Pons (tissue), 1 donor: ENCODE measurements around the gene CYCS.
"Not testable (repeated sequence)": the region's sequence is repeated elsewhere in the genome, so short reads cannot be mapped to it uniquely, and the experiment has no call there.

Experiments used
- DNase-seq: peaks from one replicate; pipeline ENCODE4 v3.0.0-alpha.2; 2016; ENCODE audit warnings: low spot score

The CYCS gene

GRCh38 chr7:25118048-25118753 lies 6.9 kb downstream of the CYCS start:
- DNase-seq: no peak

GRCh38 chr7:25117226-25118047 lies 7.6 kb downstream of the CYCS start:
- DNase-seq: peak; percentile 28

GRCh38 chr7:25116621-25117020 lies 8.4 kb downstream of the CYCS start:
- no peak for DNase-seq

GRCh38 chr7:25110514-25110913 lies 14.5 kb downstream of the CYCS start:
- DNase-seq: not testable (repeated sequence)

- DNase-seq: no peak
These were observed 15.8 kb downstream of the CYCS start for GRCh38 chr7:25109276-25109675.

GRCh38 chr7:25105911-25106310 lies 19.1 kb downstream of the CYCS start:
- DNase-seq: no peak

- no peak for DNase-seq
These were observed 21.3 kb downstream of the CYCS start for GRCh38 chr7:25103773-25104172.

- no peak for DNase-seq
These were observed 23.2 kb downstream of the CYCS start for GRCh38 chr7:25101817-25102216.

- DNase-seq: peak; percentile 58
These were observed 26.7 kb downstream of the CYCS start for GRCh38 chr7:25098096-25099046.

- DNase-seq: no peak
These were observed 29.3 kb downstream of the CYCS start for GRCh38 chr7:25095516-25096345.

- peak; percentile 28 for DNase-seq
These were observed 31.7 kb downstream of the CYCS start for GRCh38 chr7:25093268-25093826.

- DNase-seq: no peak
These were observed 33.3 kb downstream of the CYCS start for GRCh38 chr7:25091779-25092178.

GRCh38 chr7:25091176-25091575 lies 33.9 kb downstream of the CYCS start:
- no peak for DNase-seq

- DNase-seq: no peak
These were observed 34.7 kb downstream of the CYCS start for GRCh38 chr7:25090374-25090773.

GRCh38 chr7:25087855-25088254 lies 37.2 kb downstream of the CYCS start:
- DNase-seq: no peak

GRCh38 chr7:25084821-25085220 lies 40.2 kb downstream of the CYCS start:
- DNase-seq: no peak

- DNase-seq: no peak
These were observed 41.9 kb downstream of the CYCS start for GRCh38 chr7:25083201-25083600.

- not testable (repeated sequence) for DNase-seq
These were observed 43.0 kb downstream of the CYCS start for GRCh38 chr7:25082041-25082440.

GRCh38 chr7:25077096-25077495 lies 48.0 kb downstream of the CYCS start:
- no peak for DNase-seq

- DNase-seq: no peak
These were observed 49.6 kb downstream of the CYCS start for GRCh38 chr7:25075459-25075858.

GRCh38 chr7:25073451-25073850 lies 51.6 kb downstream of the CYCS start:
- DNase-seq: no peak
